IPS-NIHi7 (cell line): Measurements from ENCODE around the gene DUSP2.

Source experiments
- DNase-seq: peaks from one replicate; pipeline ENCODE4 v3.0.0; 2012; ENCODE audit warnings: mixed read lengths; ENCODE audit errors: extremely low spot score

Gene DUSP2

DNA sequence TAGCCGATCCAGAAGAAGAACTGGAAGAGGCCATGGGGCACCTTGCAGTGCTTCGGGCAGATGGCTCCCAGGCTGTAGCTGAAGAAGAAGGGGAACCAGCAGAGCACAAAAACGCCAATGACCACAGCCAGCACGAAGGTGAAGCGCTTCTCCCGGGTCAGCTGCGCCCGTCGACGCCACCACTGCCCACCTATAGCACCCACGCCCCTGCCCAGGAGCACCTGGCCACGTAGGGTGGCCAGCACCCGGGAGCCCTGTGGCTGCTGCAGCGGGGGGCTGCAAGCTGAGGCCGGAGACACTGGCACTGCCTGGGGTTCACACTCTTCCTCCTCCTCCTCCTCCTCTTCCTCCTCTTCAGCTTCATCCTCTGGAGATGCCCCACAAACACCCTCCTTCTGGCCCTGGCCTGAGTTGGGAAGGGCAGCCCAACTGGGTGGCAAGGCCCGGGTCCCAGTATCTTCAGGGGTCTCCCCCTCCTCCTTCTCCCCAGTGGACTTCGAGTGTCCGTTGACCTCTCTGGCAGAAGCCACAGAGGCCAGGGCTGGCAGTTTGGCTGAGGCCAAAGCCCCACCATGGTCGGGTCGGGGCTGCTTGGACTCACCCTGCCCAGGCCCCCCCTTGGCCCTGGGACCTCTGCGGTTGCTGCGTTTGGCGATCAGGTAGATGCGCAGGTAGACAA is 30.2 kb downstream of the DUSP2 start:
- DNase-seq, result no peak

DNA sequence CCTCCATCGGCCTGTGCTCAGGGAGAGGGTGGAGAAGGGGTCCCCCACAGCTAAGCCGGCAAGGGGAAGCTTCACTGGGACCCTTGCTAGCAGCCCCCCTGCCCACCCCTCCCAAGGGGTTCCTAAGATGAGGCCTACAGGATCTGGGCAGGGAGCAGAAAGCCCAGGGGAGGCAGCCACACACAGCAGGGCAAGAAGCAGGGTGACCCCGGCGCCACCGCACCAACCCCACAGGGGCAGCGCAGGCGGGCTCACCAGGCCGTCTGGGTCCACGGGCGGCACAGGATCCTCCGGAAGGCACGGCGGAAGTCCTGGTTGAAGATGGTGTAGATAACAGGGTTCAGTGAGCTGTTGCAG is 30.7 kb downstream of the DUSP2 start:
- DNase-seq, result no peak

DNA sequence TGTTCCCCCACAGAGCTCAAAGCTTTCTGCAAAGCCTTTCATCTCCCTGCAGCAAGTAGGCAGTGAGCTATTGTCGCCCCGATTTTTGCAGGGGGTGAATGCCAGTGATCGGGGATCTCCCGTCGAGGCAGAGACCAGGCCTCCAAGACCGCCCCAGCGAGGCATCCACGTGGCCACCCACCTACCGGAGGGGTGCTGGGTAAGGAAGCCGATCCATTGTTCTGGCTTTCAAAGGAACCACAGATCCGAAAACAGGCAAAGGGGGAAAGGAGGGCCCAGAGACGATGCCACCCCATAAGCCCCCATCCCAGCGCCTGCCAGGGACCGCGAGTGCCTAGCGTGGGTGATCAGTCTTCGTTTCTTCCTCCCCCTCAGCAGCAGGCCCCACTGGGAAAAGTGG is 31.3 kb downstream of the DUSP2 start:
- no peak for DNase-seq

DNA sequence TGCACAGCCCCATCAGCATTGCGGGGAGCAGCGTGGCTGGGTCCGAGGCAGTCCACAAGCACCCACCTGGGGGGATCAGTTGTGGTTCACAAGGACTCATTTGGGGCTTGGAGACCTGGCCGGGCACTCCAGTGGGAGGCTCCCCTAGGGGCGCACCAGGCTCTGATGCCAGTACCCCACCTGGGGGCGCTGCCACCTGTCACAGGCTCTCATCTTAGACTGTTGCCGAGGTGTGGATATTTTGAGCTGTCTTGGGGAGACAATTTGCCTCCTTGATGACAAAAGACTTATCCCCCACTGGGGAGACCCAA is 31.9 kb downstream of the DUSP2 start:
- DNase-seq, result no peak

DNA sequence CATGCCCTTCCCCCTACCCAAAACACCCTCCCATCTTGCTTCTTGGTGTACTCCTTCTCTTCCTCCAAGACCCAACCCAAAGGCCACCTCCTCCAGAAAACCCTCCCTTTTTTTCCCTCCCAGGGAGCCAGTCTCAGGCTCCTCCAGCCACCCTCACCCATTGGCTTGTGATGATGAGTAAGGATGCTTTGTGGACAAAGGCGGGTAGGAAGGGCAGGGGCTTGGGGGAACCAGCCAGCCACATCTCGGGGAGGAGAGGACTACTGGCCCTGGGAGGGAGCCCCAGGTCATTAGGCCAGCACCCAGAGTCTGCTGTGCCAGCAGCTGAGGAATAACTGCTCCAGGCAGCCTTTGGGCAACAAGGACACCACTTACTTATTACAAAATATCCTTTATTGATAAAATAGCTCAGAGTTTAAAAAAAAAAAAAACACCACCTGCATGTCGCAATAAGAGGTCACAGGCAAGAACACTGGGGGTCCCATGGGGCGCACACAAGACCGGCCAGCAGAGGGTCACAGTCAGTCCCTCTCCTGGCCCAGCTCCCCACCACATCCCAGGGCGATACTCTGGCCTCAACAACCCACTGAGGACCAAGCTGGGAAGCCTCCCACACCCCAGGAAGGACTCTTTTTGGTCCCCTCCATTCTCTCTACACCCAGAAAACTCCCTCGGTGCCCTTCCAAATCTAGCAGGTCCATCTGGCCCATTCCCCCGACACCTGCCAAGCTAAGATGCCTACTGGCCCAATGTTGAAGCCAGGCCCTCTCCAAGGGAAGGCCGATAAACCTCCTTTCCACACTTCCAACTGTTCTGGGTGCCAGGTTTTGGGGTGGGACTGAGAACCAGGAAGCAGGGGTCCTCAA is 32.5 kb downstream of the DUSP2 start:
- DNase-seq, result no peak

DNA sequence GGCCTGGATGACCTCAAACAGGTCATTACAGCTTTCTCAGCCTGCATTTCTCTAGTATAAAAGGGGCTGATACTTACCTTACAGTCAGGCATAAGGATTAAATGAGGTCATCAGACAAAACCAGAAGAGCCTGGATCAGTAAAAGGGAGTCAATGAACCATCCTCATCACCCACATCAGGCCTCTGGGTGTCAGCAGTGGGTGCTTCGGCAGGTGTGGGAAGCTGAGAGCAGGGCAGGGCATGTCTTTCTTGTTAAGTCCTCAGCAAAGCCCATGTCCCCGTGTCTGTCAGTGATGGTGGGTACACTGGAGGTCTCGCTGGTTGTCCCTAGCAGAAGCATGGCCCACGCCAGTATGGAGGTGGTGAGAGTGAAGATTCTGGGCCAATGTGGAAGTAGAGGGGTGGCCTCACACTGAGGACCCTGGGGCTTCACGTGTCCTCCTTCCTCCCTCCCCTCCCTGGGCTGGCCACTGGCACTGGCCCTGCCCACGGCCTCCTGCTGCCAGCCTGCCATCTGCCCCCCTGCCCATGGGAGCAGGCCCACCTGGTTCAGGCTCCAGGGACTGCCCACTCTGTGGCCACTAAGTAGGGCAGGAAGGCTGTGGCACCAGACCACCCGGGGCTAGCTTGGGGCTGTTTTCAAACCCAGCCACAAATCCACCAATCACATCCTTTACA is 33.3 kb downstream of the DUSP2 start:
- DNase-seq, result no peak

DNA sequence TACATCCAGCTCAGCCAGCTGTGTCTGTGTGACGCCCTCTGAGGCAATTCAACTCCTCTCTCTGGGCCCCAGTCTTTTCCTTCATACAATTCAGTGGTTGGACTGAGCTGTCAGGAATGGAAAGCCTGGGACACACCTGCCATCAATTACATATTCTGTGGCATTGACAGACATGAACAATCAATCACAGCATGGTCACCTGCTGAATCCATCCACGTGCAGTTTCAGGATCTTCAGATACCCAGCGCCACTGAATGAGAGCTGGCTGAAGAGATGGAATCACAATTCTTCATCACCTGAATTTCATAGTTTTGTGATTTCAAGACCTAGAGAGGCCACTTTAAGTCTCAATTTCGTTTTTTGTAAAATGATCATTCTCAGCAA is 34.0 kb downstream of the DUSP2 start:
- no peak for DNase-seq

DNA sequence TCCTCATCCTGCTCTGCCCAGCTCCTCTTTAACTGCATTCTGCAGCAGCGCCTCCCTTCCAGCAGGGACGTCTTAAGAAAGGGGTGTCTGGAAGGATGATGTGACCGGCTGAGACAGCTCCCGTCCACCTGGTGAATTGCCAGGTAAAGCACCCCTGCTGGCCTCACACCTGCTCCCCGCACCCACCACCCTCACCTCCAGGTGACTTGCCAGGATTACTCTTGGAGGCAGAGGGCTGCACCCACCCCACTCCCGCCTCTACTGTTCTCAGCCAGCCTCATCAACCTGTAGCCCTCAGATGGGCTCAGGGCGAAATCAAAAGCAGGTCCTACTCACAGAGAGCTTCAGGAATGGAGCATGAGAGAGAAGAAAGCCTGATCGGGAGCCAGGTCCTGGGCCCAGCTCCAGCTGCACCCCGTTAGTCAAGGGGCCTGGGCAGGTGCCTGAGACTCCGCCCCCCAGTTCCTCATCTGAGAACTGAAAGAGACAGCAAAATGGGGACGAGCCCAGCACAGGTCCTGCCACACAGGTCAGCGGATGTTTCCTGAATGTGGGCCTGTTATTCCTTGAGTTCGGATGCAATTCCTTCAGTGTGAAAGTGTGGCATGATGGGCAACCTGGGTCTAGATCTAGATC is 34.5 kb downstream of the DUSP2 start:
- no peak for DNase-seq

DNA sequence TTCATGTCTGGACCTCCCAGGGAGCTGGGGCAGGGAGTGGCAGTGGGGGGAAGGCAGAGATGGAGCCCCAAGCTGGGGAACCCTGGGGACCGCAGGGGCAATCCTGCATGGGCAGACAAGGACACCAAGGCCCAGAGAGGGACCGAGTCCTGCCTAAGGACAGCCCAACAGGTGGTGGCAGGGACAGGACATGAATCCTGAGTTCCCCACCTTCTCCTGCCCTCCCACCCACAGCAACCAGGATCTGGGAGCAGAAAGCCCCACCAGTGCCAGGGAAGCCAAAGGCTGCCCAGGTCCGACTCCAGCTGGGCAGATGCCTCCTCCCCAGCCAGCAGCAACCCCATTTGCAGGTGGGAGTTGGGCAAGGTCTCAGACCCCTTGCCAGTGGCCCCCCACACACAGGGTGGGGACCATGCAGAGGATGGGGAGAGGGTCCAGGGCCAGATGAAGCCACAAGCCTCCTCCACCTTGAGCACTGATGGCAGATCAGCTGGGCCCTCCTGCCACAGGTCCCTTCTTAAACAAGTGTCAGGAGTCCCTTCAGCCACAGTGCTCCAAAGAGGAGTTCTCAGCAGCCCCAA is 35.2 kb downstream of the DUSP2 start:
- no peak for DNase-seq

DNA sequence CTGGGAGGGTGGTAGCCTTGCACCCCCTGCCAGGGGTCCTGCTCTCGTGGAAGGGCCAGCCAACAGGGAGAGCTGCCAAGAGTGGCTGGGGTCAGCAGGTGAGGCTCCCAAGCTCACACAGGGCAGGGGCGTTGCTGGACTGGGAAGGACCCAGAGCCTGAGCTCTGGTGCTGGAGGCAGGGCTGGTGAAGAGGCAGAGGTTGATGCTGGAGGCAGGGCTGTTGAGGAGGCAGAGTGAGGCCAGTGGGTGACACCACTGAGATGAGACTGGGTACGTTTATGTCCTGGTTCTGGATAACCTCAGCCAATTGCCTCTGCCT is 35.9 kb downstream of the DUSP2 start:
- no peak for DNase-seq

DNA sequence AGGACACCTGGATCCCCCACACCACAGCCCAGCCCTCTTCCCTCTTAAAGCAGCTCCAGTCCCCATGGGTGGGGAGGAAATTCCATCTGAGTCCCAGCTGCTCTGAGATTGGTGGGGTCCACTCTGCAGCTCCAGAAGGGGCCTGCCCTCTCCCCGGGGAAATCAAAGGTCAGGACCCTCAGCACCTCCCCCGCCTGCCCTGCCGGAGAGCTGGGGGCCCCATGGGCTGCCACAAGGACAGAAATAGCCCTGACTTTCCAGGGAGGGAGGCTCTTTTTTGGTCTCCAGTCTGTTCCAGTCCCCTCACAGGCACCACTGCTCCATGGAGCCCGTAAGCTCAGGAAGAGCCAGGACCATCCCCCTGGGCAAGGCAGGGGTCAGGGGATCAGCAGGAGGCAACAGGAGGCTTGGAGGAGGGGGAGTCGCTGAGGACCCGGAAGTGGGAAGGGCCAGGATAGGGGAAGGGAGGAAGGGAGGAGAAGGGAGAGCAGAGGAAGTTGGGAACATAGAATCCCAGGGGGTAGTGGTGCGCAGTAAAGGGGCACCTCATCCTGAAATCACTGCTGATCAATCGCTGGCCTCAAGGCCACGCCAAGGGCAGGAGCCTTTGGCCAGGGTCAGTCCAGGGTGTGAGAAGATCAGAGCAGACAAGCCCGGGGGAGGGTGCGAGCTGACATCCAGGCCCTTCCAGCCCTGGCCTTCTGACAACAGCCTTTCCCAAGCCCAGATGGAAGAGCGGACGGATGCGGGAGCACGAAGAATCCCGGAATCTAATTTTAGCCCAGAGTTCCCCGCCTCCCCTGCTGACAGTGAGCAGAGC is 36.5 kb downstream of the DUSP2 start:
- peak; percentile 81 for DNase-seq

DNA sequence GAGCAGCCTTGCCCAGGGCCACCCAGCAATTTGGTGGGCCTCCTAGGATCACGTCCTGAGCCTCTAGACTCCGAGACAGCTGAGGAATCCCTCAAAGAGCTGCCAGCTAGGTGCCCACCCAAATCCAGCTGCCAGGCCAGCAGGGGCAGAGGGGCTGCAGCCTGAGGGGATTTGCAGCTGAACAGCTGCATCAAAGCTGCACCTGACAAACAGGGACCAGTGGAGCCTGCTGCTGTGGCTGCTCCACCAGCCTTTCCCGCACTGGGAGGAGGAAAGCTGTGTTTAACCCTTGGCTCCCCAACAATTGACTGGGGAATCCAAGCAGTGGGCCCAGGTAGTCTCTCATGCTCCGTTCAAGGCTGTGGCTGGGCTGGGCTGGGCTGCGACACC is 37.1 kb downstream of the DUSP2 start:
- DNase-seq, result peak; percentile 64

DNA sequence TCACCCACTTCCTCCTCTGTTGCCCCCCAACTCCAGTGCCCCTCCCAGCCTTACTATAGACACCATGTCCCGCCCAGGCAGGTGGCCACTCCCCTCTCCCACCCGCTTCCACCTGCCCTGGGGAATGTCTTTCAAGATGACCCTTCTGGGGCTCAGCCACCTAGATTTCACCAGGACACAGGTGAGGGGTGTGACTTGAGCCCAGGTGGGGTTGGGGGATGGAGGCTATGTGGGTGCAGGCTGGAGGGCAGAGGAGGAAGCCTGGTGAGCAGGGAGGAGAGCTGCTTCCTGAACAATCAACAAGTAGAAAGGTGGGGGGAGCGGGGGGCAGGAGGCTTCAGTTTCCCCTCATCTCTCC is 37.6 kb downstream of the DUSP2 start:
- no peak for DNase-seq

DNA sequence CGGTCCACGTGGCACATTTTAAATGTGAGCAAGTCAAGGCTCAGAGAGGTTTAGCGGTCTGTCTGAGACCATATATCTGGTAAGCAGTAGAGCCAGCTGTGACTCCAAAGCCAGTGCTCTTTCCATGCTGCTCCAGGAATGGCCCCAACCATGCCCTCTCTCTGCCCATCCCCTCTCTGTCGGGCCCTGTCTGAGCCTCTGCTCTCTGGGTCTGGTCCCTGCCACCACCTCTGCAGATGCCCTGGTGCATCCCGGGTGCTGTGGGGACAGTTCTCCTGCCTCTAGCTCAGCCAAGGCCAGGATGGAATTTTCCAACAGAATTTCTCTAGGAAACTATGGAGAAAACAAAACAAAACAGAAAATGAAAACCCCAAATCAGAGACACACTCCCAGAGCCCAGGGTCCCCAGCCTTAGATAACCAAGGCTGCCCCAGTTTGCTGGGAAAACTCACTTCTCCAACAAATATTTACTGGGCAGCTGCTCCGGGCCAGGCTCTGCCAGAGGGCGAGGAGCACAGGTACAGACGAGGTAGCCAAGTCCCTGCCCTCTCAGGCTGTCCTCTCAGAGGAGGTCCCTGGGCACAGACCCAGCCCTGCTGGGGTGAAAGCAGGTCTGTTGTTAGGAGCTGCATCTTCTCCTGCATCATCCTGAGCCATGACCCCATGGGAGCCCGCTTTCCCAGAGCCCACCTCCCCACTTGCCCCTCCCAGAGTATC is 38.1 kb downstream of the DUSP2 start:
- DNase-seq, result no peak

DNA sequence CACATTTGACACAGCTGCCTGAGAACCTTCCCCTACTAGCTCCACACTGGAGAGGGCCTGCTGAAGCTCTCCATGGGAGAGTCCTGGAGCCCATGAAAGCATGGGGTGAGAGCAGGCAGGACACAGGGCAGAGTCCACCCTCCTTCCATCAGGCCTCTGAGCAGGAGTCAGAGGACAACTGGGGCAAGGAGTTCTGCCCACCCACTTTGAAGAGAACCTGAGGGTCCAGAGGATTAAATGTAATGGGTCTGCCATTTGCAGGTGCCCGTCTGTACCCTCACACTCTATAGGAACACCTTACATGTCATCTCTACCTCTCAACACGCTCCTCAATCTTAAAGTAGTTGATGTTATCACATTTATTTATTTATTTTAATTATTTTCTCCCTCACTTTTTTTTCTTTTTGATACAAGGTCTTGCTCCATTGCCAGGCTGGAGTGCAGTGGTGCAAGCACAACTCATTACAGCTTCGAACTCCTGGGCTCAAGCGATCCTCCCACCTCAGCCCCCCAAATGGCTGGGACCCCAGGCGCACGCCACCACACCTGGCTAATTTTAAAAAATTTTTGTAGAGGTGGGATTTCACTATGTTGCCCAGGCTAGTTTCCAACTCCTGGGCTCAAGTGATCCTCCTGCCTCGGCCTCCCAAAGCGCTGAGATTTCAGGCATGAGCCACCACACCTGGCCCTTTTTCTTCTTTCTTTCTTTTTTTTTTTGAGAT is 39.1 kb downstream of the DUSP2 start:
- DNase-seq, result no peak

DNA sequence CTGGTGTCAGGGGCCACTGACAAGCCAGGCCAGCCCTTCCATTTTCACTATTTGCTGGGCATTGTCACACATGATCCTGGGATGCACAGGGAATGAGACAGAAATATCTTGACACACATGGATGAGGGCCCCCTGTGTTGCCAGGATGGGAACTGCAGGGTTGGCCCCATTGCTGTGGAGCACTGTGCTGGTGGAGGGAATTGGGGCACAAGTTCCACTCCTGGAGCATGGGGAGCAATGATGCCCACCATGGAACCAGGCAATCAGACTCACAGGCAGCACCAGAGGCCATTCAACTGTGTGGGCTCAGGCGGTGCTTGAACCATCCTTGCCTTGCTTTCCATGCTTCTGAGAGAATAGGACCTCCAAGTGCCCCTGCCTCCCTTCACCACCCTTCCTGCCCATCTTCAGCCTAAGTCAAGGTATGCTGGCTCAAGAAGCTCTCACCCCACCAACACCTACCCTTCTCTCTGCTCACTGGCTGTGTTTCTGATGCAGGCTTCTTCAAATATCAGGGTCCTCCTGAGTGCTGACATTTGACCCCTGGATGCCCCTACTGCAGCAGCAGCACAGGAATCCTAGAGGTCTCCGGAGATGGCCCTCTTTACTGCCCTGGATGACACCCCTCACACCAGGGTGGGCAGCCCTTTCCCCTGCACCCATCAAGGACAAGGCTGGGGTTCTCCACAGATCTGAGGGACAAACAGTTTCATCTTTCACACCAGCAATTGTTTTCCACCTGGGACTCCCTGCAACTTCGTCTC is 39.9 kb downstream of the DUSP2 start:
- DNase-seq, result no peak

DNA sequence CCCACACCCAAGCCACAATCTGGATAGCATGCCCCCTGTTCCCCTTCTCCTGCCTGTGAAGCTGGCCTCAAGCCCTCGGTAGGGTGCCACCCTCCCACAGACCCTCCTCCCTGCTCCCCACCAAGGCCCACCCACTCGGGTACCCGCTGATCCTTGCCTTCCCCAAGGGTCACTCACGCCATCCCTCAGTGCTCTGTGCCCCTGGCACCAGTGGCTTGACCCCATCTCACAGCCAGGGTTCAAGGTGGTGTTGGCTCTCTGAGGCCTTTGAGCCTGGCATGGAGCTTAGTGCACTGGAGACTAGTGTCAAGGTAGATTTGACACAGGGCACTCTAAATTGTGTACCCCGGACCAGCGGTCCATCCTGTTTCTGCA is 40.8 kb downstream of the DUSP2 start:
- DNase-seq, result no peak

DNA sequence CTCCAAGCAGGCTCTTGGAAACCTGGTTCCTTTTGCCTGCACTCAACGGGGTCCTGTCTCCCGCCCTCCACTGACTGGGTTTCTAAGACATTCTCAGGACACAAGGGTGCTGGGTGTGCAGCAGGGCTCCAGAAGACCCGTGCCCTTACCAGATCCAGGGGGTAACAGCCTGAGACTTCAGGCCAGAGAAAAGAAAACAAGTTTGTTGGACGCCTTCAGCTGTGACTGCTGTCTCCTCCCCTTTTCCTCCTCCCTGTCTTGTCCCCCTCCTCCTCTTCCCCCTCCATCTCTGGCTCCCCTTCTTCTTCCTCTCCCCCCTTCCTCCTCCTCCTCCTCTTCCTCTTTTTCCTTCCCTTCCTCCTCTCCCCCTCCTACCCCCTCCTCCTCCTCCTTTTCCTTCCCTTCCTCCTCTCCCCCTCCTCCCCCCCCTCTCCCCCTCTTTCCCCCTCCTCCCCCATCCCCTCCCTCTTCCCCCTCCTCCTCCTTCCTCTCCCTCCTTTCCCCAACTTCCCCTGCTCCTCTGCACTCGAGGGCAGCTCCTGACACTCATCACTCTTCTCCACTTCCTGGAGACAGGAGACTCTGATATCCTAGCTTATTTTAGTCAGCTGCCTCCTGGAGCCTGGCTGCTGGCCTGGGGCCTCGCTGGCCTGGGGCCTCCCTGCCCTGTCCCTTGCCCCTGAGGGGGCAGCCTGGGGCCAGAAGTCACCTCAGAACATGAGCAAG is 41.3 kb downstream of the DUSP2 start:
- no peak for DNase-seq

DNA sequence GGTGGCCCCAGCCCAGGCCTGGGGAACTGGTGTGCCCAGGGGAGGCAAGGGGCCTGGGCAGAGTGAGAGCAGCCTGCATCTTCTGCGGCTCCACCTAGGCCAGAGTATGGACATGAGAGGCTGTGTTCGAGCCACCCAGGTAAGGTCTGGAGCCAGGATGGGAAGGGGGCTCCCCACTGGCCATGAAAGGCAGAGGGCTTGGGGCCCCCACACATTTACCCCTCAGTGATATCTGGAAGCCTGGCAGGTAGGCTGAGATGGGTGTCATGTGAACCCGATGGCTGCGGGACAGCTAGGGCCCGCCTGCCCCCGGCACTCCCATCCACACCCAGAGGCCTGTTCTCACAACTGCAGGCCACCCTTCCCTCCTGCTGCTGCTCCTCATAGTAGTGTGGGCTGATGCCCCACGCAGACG is 42.0 kb downstream of the DUSP2 start:
- no peak for DNase-seq
